Upper lobe of right lung (tissue), 1 donor: ENCODE data around the gene HPS3. TPM values are rescaled to one million over a fixed set of nuclear protein-coding genes. Genes with fewer than 3 reads are reported as not detected.

ENCODE experiments used
- ATAC-seq: fragments of 200-7000 bp; cut with Tn5 transposase; one replicate; pipeline ENCODE4 v1.9.1; 2020; ENCODE audit warnings: mild to moderate bottlenecking, moderate library complexity
- DNase-seq: peaks from one replicate; pipeline ENCODE4 v3.0.0-alpha.2; 2020
- H3K27ac ChIP-seq: fragments of 200-600 bp; one replicate; pipeline ENCODE4 v1.8.0; 2022
- H3K27me3 ChIP-seq: fragments of 200-600 bp; one replicate; pipeline ENCODE4 v1.8.0; 2022; ENCODE audit warnings: mild to moderate bottlenecking
- H3K36me3 ChIP-seq: fragments of 200-600 bp; one replicate; pipeline ENCODE4 v1.8.0; 2022
- H3K4me1 ChIP-seq: fragments of 200-600 bp; one replicate; pipeline ENCODE4 v1.8.0; 2022
- H3K4me3 ChIP-seq: fragments of 200-600 bp; one replicate; pipeline ENCODE4 v1.8.0; 2022; ENCODE audit warnings: mild to moderate bottlenecking
- H3K9me3 ChIP-seq: fragments of 200-600 bp; one replicate; pipeline ENCODE4 v1.8.0; 2022
- intact Hi-C: fragments of 100-400 bp; cut with DNase I; formaldehyde crosslinking; loops from one replicate; pipeline ENCODE4 v1.11.0; 2022
- total RNA-seq: library from RNA; stranded (reverse); fragmentation: NEBNext Ultra II Directional; extraction: Animal tissue kit (Norgen Biotek cat#: 25700); gene quantifications from one replicate; pipeline ENCODE4 v1.2.1, GENCODE V29; 2021
- TF ChIP-seq, protein P1 (sequence below): fragments of 200-600 bp; IDR thresholded peaks from one replicate; pipeline ENCODE4 v1.8.0; 2022; ENCODE audit warnings: antibody characterized with exemption
- donor health status: DM: no; HTN: yes; CAD: no; lungs with severe emphysema.

Gene HPS3
- total RNA-seq, 1 donor from 2014 or later, result 19.9 TPM

GRCh38 chr3:149114458-149114857 is 15.0 kb upstream of the HPS3 start:
- Histone ChIP-seq H3K36me3 (no peaks in the 10 kb centered on the region), H3K4me3 (no peak overlapping the region), H3K27me3 (no peaks in the 10 kb centered on the region), H3K27ac (no peak overlapping the region), H3K9me3 (no peaks in the 10 kb centered on the region), H3K4me1 (no peaks in the 10 kb centered on the region)
- intact Hi-C loops, result loop anchor here (10.0 kb wide), 1 partner anchor 370 kb away; no protein-coding TSS in a partner anchor
- ATAC-seq (no peak), DNase-seq (no peak)
- TF ChIP-seq, protein P1, sequence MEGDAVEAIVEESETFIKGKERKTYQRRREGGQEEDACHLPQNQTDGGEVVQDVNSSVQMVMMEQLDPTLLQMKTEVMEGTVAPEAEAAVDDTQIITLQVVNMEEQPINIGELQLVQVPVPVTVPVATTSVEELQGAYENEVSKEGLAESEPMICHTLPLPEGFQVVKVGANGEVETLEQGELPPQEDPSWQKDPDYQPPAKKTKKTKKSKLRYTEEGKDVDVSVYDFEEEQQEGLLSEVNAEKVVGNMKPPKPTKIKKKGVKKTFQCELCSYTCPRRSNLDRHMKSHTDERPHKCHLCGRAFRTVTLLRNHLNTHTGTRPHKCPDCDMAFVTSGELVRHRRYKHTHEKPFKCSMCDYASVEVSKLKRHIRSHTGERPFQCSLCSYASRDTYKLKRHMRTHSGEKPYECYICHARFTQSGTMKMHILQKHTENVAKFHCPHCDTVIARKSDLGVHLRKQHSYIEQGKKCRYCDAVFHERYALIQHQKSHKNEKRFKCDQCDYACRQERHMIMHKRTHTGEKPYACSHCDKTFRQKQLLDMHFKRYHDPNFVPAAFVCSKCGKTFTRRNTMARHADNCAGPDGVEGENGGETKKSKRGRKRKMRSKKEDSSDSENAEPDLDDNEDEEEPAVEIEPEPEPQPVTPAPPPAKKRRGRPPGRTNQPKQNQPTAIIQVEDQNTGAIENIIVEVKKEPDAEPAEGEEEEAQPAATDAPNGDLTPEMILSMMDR, result no peak

DNA sequence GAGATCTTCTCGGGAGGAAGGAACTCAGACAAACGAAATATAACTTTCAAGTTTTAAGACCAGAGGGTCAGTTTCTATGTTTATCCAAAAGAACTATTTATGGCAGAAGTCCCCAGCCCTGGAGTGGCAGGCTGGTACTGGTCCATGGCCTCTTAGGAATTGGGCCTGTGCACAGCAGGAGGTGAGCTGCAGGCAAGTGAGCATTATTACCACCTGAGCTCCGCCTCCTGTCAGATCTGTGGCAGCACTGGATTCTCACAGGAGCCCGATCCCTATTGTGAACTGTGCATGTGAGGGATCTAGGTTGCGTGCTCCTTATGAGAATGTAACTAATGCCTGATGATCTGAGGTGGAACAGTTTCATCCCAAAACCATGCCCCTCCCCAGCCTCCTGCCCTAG is 14.3 kb upstream of the HPS3 start:
- H3K36me3 ChIP-seq, result no peaks in the 10 kb centered on the region
- TF ChIP-seq, protein P1, result no peak
- DNase-seq (no peak), ATAC-seq (no peak)
- intact Hi-C loops, result loop anchor here (5.0 to 10.0 kb wide), 2 partner anchors 157 to 370 kb away; no protein-coding TSS in a partner anchor
- H3K27me3 ChIP-seq, result no peaks in the 10 kb centered on the region
- H3K9me3 ChIP-seq, result no peaks in the 10 kb centered on the region
- no peak overlapping the region for H3K4me3 ChIP-seq
- H3K4me1 ChIP-seq, result no peaks in the 10 kb centered on the region
- no peak overlapping the region for H3K27ac ChIP-seq

- DNase-seq, result no peak
- peak; percentile 10 for ATAC-seq
These were observed 10.7 kb upstream of the HPS3 start for GRCh38 chr3:149118724-149119123.

GRCh38 chr3:149119466-149119865 is 10.0 kb upstream of the HPS3 start:
- no peaks in the 10 kb centered on the region for H3K4me1 ChIP-seq
- intact Hi-C loops, result loop anchor here (5.0 to 10.0 kb wide), 2 partner anchors 153 to 365 kb away; no protein-coding TSS in a partner anchor
- TF ChIP-seq, protein P1, result no peak
- H3K36me3 ChIP-seq, result no peaks in the 10 kb centered on the region
- no peak for ATAC-seq
- H3K27me3 ChIP-seq, result no peaks in the 10 kb centered on the region
- H3K27ac ChIP-seq, result no peak overlapping the region
- DNase-seq, result no peak
- no peak overlapping the region for H3K4me3 ChIP-seq
- no peaks in the 10 kb centered on the region for H3K9me3 ChIP-seq

More at GRCh38 chr3:149118724-149119123, 10.7 kb upstream of the HPS3 start:
- H3K4me1 ChIP-seq, result no peaks in the 10 kb centered on the region
- no peaks in the 10 kb centered on the region for H3K27me3 ChIP-seq
- no peak overlapping the region for H3K27ac ChIP-seq
- no peak overlapping the region for H3K4me3 ChIP-seq
- no peaks in the 10 kb centered on the region for H3K9me3 ChIP-seq
- intact Hi-C loops, result loop anchor here (5.0 to 10.0 kb wide), 2 partner anchors 154 to 366 kb away; no protein-coding TSS in a partner anchor
- TF ChIP-seq, protein P1, result no peak
- no peaks in the 10 kb centered on the region for H3K36me3 ChIP-seq

DNA sequence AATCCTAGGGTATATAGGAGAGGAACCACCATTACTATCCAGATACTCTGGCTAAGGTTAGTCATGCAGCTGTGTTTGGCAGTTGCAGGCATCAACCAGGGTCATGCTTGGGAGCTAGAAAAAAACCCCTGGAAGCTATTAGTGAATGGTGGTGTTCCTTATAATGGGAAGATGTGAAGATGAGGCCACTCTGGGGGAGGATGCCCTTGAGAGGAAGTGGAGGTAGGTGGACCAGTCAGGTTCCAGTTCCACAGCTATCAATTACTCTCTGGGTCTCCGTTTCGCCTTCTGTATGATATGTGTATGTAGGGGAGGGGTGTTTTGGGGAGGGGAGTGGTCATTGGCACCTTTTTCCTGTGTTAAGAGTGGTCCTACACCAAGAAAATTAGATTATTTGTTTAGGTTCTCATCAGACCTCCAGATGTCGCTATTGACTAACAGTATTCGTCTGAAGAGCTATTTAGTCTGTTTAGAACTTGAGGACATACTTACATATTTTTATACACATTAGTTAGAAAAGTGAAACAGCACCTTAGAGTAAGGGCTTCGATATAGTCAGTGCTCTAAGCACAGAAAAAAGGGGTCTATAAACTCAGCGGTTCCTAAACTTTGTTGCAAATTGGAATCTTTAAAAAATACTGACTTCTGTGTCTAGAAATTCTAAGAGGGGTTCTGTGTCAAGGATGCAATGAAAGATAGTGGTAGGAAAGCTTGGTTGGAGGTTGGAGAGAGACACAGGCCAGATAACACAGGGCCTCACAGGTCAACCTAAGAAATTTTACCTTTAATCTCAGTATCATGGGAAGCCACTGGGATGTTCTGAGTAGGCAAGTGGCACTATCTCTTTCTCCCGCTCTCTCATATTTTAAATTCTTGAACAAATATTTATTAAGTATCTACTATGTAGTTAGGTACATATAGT is 9.1 kb upstream of the HPS3 start:
- intact Hi-C loops, result no loop called here

More for the DNA sequence above, 9.1 kb upstream of the HPS3 start:
- no peaks in the 10 kb centered on the region for H3K9me3 ChIP-seq
- peak; percentile 86 for ATAC-seq
- H3K4me1 ChIP-seq, result no peaks in the 10 kb centered on the region
- H3K27me3 ChIP-seq, result no peaks in the 10 kb centered on the region
- no peak overlapping the region for H3K27ac ChIP-seq
- TF ChIP-seq, protein P1, result peak; percentile 71
- H3K36me3 ChIP-seq, result no peaks in the 10 kb centered on the region
- no peak overlapping the region for H3K4me3 ChIP-seq
- DNase-seq, result no peak
